ENCODE measurements around the gene JUP. TPM values are rescaled to one million over a fixed set of nuclear protein-coding genes. Genes with fewer than 3 reads are reported as not detected.

The JUP gene
- total RNA-seq, 1 donor from 2014 or later, result 330 TPM

GRCh38 chr17:41711669-41712400 is 74.7 kb downstream of the JUP start, which contains the start of gene GAST:
TSS of gene GAST (plus strand) at chr17:41712331. CDS start at chr17:41715437, 3,106 bp downstream.
- Mint-ChIP-seq H3K4me1 (ENCODE audit: unreplicated experiment) (peaks cover 5% of the 10 kb centered on the region), H3K9me3 (ENCODE audit: unreplicated experiment) (no peaks in the 10 kb centered on the region), H3K36me3 (ENCODE audit: low read depth, unreplicated experiment) (no peaks in the 10 kb centered on the region), H3K27ac (ENCODE audit: unreplicated experiment) (no peak within 1 kb of the TSS), H3K27me3 (ENCODE audit: unreplicated experiment) (peaks cover 7% of the 10 kb centered on the region), H3K4me3 (ENCODE audit: unreplicated experiment) (no peak within 1 kb of the TSS)
- no peak for TF ChIP-seq CTCF (IDR thresholded peaks at IDR 0.05; ENCODE audit: unreplicated experiment)
- DNase-seq (ENCODE audit: low spot score), result no peak

GRCh38 chr17:41710472-41711090 is 75.9 kb downstream of the JUP start:
- Mint-ChIP-seq H3K4me1 (ENCODE audit: unreplicated experiment) (peaks cover 1% of the 10 kb centered on the region), H3K36me3 (ENCODE audit: low read depth, unreplicated experiment) (no peaks in the 10 kb centered on the region), H3K9me3 (ENCODE audit: unreplicated experiment) (no peaks in the 10 kb centered on the region), H3K27ac (ENCODE audit: unreplicated experiment) (no peak overlapping the region), H3K4me3 (ENCODE audit: unreplicated experiment) (no peak overlapping the region), H3K27me3 (ENCODE audit: unreplicated experiment) (peaks cover 5% of the 10 kb centered on the region)
- DNase-seq (ENCODE audit: low spot score), result no peak
- no peak for TF ChIP-seq CTCF (IDR thresholded peaks at IDR 0.05; ENCODE audit: unreplicated experiment)

- Mint-ChIP-seq H3K36me3 (ENCODE audit: low read depth, unreplicated experiment) (peaks cover 4% of the 10 kb centered on the region), H3K4me3 (ENCODE audit: unreplicated experiment) (no peak overlapping the region), H3K27me3 (ENCODE audit: unreplicated experiment) (peaks cover 3% of the 10 kb centered on the region), H3K9me3 (ENCODE audit: unreplicated experiment) (no peaks in the 10 kb centered on the region), H3K4me1 (ENCODE audit: unreplicated experiment) (peaks cover 9% of the 10 kb centered on the region), H3K27ac (ENCODE audit: unreplicated experiment) (no peak overlapping the region)
- DNase-seq (ENCODE audit: low spot score), result no peak
- no peak for TF ChIP-seq CTCF (IDR thresholded peaks at IDR 0.05; ENCODE audit: unreplicated experiment)
These were observed 78.5 kb downstream of the JUP start for GRCh38 chr17:41707803-41708669.

GRCh38 chr17:41705271-41705991 is 81.1 kb downstream of the JUP start:
- no peak for DNase-seq (ENCODE audit: low spot score)
- peak overlapping the region; percentile 42 for H3K27ac Mint-ChIP-seq (ENCODE audit: unreplicated experiment)
- peaks cover 3% of the 10 kb centered on the region for H3K27me3 Mint-ChIP-seq (ENCODE audit: unreplicated experiment)

More at GRCh38 chr17:41705271-41705991, 81.1 kb downstream of the JUP start:
- H3K4me1 Mint-ChIP-seq (ENCODE audit: unreplicated experiment), result peaks cover 9% of the 10 kb centered on the region
- TF ChIP-seq CTCF (IDR thresholded peaks at IDR 0.05; ENCODE audit: unreplicated experiment), result no peak
- H3K4me3 Mint-ChIP-seq (ENCODE audit: unreplicated experiment), result peak overlapping the region; percentile 51
- H3K36me3 Mint-ChIP-seq (ENCODE audit: low read depth, unreplicated experiment), result peaks cover 4% of the 10 kb centered on the region
- H3K9me3 Mint-ChIP-seq (ENCODE audit: unreplicated experiment), result no peaks in the 10 kb centered on the region

Other genes starting within 250 kb of the JUP start
- gene KRT9, start 214.7 kb downstream of the JUP start, total RNA-seq (ENCODE audit: unreplicated experiment), result not detected
- gene KRT14, start 199.8 kb downstream of the JUP start, total RNA-seq (ENCODE audit: unreplicated experiment), result not detected
- gene KRT16, start 173.9 kb downstream of the JUP start, total RNA-seq (ENCODE audit: unreplicated experiment), result not detected
- gene KRT17, start 162.1 kb downstream of the JUP start, total RNA-seq (ENCODE audit: unreplicated experiment), result not detected
- gene EIF1, start 97.8 kb downstream of the JUP start, total RNA-seq (ENCODE audit: unreplicated experiment), result 569 TPM
- gene GAST, start 74.4 kb downstream of the JUP start, total RNA-seq (ENCODE audit: unreplicated experiment), result not detected
- 18.1 TPM for gene HAP1, start 52.1 kb downstream of the JUP start, total RNA-seq (ENCODE audit: unreplicated experiment)
- 22.6 TPM for gene P3H4, start 25.2 kb upstream of the JUP start, total RNA-seq (ENCODE audit: unreplicated experiment)
- gene FKBP10, start 26.3 kb upstream of the JUP start, total RNA-seq (ENCODE audit: unreplicated experiment), result 167 TPM
- 79.9 TPM for gene NT5C3B, start 49.5 kb upstream of the JUP start, total RNA-seq (ENCODE audit: unreplicated experiment)
- not detected for gene KLHL10, start 51.1 kb upstream of the JUP start, total RNA-seq (ENCODE audit: unreplicated experiment)
- gene KLHL11, start 78.7 kb upstream of the JUP start, total RNA-seq (ENCODE audit: unreplicated experiment), result 9.0 TPM
- gene ACLY, start 132.2 kb upstream of the JUP start, total RNA-seq (ENCODE audit: unreplicated experiment), result 376 TPM
- 2.2 TPM for gene ODAD4, start 143.9 kb upstream of the JUP start, total RNA-seq (ENCODE audit: unreplicated experiment)
- gene CNP, start 180.1 kb upstream of the JUP start, total RNA-seq (ENCODE audit: unreplicated experiment), result 82.1 TPM
- gene DNAJC7, start 230.7 kb upstream of the JUP start, total RNA-seq (ENCODE audit: unreplicated experiment), result 92.8 TPM
- 67.4 TPM for gene NKIRAS2, start 233.4 kb upstream of the JUP start, total RNA-seq (ENCODE audit: unreplicated experiment)